HG02623 (cell line): ENCODE data around the gene MOV10L1.

Experiments used
- ATAC-seq: cut with Tn5 transposase; IDR thresholded peaks from one replicate; pipeline ENCODE4 v1.9.1; 2021; ENCODE audit warnings: moderate library complexity; ENCODE audit not compliant: unreplicated experiment

The MOV10L1 gene

DNA sequence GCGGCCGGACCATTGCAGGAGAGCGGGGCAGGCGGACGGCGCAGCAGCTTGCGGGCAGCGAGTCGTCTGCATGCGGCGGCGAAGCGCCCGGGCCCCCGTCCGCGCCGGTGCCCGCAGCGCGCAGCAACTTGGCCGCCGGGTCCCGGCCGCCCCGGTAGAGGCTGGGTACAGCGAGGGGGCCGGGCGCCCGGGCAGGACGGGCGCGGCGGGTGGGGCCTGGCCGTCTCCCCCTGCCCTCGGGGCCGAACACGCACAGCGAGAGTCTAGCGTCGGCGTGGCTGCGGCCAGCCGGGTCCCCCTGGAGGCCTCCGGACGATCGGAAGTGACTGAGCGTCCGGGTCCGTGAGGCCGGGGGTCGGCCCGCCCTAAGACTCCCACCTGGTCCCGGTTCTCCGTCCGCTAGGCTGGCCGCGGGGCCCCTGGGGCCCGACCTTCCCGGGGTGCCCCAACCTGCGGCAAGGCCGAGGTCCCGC lies 95.1 kb downstream of the MOV10L1 start:
- ATAC-seq = no peak

GRCh38 chr22:50185375-50186087 lies 95.7 kb downstream of the MOV10L1 start, which contains the start of gene TRABD:
TRABD (plus strand) TSS chr22:50185913; CDS start chr22:50193061, 7,148 bp downstream.
- ATAC-seq = peak; percentile 39

DNA sequence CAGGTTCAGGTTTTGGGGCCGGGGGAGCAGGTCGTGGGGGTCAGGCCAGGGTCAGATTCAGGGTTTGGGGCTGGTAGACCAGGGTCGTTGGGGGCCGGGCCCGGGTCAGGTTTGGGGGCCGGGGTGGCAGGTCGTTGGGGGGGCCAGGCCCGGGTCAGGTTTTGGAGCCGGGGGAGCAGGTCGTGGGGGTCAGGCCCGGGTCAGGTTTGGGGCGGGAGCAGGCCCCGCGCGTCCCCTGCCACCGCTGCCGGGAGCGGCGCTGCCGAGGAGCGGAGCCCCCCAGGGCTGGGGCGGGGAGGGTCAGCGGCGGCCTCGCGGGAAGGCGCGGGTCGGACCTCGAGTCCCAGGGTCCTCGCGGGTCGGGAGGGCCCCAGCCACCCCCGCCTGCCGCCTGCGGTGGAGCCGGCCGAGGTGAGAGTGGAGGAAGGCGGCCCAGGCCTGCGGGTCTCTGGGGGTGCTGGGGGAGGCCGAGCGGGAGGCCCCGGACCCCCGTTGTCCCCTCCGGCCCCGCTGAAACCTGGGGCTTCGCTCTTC lies 96.4 kb downstream of the MOV10L1 start:
- no peak for ATAC-seq

- no peak for ATAC-seq
Measured at GRCh38 chr22:50186761-50187523, 97.1 kb downstream of the MOV10L1 start.

- no peak for ATAC-seq
Measured at GRCh38 chr22:50188356-50188755, 98.5 kb downstream of the MOV10L1 start.

GRCh38 chr22:50189184-50189848 lies 99.5 kb downstream of the MOV10L1 start:
- ATAC-seq = no peak

DNA sequence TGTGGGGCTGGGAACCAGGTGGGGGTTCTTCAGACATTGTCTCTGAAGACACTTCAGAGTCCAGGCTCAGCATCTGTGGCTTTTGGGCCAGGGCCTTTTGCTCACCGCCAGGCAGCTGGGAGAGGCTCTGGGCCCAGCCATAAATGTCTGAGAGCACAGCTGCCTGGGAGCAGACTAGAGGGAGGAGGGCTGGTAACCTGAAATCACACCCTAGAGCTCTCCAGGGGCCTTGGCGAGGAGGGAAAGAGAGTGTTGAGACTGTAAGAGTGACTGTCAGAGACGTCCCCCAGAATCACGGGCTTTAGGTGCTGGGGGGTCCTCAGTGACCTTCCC lies 100.0 kb downstream of the MOV10L1 start:
- no peak for ATAC-seq

DNA sequence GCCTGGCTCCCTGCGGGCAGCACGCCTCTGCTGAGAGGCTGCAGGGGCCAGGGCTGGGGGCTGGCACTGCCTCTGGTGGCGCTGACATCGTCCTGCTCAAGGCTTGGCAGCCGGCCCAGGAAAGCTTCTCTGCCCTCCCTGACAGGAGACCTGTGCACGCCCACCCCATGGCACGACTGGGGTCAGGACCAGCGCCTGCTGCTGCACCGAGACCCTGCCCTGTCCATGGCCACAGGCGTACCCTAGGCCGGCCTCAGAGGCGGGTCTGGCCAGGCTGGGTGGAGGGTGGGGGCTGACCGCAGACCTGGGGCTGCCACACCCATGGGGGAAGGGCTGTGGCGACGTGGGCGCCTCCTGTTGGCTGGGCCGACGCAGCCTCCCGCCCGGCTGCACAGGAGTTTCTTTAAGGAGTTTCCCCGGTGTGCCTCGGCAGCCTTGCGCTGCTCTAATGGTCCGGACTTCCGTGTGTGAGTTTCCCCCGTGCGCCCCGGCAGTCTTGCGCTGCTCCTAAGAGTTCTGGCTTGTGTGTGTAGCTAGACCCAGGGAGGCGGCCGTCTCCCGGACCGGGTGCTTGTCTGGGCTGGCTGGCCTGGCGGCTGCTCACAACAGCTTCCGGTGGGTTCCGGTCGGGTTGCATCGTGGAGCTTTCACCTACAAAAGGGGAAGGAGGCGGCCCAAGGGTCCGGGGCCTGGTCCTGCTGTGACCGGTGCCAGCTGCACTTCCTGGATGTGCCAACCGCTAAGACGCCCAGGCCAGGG lies 100.6 kb downstream of the MOV10L1 start:
- no peak for ATAC-seq

GRCh38 chr22:50190941-50191741 lies 101.3 kb downstream of the MOV10L1 start:
- no peak for ATAC-seq

GRCh38 chr22:50192436-50193204 lies 102.8 kb downstream of the MOV10L1 start:
- no peak for ATAC-seq

GRCh38 chr22:50193621-50194020 lies 103.8 kb downstream of the MOV10L1 start:
- ATAC-seq = no peak

DNA sequence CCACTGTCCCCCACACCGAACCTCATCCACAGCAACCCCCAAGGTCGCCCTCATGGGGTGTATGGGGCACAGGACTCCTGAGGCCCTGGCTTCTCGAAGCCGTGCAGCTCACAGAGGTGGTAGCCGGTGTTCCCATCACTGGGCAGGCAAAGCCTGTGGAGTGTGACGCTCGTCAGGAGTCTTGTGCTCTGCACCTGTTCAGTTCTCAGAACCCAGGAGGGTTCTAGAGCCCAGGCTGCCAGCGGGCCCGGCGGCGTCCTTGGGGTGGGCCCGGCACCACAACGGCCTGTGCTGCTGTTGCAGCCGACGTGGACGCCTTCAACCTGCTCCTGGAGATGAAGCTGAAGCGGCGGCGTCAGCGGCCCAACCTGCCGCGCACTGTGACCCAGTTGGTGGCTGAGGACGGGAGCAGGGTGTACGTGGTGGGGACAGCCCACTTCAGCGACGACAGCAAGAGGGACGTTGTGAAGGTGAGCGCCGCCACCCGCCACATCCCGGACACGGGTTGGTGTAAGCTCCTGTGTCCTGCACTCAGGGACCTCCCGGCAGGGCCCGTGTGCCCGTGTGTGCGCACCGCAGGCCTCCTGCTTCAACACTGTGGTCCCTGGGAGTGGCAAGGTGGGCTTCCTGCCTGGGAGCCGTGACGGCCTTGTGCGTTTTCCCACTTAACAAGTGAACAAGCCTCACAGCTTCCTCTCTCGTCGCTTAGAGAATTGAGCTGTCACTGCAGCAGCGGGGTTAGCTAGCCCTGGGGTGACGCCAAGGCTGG lies 104.4 kb downstream of the MOV10L1 start:
- ATAC-seq = no peak

DNA sequence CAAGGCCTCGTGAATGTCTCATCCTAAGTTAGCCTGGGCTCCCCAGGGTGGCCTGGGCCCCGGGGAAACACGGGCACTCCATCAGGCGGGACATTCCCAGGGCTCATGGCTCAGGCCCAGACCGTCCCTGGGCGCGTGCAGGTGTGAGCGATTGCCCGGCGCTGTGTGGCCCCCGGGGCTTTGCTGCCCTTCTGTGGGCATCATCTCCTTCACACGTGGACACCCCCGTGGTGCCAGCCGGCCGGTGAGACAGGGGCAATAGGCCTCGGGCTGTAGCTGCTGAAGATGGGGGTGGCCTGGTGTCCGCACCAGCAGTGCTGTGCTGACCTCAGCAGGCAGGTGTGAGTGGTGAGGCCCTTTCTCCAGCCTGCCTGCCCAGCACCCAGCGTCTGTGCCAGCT lies 106.5 kb downstream of the MOV10L1 start:
- no peak for ATAC-seq

GRCh38 chr22:50197000-50197800 lies 107.4 kb downstream of the MOV10L1 start:
- no peak for ATAC-seq

DNA sequence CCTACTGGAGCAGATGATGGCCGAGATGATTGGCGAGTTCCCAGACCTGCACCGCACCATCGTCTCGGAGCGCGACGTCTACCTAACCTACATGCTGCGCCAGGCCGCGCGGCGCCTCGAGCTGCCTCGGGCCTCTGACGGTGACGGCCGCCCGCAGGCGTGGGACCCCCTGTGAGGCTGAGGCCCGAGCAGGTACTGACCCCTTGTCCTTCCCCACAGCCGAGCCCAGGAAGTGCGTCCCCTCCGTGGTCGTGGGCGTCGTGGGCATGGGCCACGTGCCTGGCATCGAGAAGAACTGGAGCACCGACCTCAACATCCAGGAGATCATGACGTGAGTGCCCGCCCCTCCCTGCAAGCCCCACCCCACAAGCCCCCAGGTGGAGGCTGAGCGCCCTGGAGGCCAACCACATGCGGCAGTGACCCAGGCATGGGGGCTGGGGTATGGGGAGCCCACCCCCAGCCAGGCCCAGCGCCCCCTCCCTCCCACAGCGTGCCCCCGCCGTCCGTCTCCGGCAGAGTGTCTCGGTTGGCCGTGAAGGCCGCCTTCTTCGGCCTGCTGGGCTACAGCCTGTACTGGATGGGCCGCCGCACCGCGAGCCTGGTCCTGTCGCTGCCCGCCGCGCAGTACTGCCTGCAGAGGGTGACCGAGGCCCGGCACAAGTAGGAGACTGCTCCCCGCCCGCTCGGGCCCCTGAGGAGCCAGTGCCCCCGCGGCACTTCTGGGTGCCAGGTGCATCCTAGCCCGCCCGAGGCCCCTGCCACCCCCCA lies 108.2 kb downstream of the MOV10L1 start:
- no peak for ATAC-seq

DNA sequence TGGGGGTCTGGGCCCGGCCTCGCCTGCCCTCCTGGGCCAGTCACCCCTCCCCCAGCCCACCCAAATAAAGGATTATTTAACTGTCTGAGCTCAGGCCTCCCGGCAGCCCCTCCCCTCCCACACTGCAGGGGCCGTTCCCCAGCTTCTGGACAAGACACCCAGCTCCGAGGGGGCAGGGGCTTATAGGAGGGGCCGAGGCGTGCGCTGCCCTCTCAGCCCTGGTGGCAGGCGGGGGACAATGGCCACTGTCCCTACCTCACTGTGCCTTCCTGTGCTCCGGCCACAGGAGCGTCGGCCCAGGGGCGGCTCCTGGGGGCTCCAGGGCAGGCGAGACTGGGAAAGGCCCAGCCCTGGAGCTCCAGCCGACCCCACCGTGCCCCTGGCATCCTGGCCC lies 108.8 kb downstream of the MOV10L1 start:
- no peak for ATAC-seq

DNA sequence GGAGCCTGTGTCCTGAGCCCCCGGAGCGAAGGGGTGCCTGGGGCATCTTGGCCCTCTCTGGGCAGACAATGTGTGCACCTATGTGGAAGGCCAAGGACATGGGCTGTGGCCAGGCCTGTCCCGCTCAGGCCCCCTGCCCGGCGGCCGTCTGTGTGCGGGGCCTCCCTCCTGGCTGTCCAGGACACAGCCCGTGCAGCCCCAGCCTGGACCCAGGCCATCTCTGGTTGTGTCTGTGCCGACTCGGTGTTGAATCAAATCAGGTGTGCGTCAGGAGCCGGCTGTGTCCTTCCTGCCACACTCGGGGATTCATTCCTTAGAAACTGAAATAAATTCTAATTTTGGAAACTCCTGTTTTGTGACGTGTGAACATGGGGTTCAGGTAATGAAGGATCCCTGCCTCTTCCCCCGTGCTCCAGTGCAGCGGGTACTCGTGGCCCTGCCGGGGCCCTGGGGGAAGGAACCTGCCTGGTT lies 109.5 kb downstream of the MOV10L1 start:
- ATAC-seq = no peak
